Keratinocyte (primary cell): Measurements from ENCODE around the gene RAB4B.

Experiments used
- EZH2 ChIP-seq: IDR thresholded peaks from one replicate; pipeline ENCODE4 v1.6.1; 2012; ENCODE audit warnings: inconsistent platforms, mild to moderate bottlenecking, low read length, moderate library complexity
- TF ChIP-seq, protein P1 (sequence below), 3 experiments: IDR thresholded peaks in 1 of 3; conservative IDR thresholded peaks in 1 of 3; optimal IDR thresholded peaks in 1 of 3; 2 replicates in 2 of 3; 3 replicates in 1 of 3; pipeline versions ENCODE3 to v1.5.1; 2011; ENCODE audit warnings: low read length in 3 of 3, mild to moderate bottlenecking in 3 of 3, moderate library complexity in 2 of 3, control low read depth in 1 of 3, inconsistent platforms in 1 of 3; ENCODE audit not compliant: insufficient read depth in 2 of 3; ENCODE audit errors: extremely low read depth in 1 of 3

DNA sequence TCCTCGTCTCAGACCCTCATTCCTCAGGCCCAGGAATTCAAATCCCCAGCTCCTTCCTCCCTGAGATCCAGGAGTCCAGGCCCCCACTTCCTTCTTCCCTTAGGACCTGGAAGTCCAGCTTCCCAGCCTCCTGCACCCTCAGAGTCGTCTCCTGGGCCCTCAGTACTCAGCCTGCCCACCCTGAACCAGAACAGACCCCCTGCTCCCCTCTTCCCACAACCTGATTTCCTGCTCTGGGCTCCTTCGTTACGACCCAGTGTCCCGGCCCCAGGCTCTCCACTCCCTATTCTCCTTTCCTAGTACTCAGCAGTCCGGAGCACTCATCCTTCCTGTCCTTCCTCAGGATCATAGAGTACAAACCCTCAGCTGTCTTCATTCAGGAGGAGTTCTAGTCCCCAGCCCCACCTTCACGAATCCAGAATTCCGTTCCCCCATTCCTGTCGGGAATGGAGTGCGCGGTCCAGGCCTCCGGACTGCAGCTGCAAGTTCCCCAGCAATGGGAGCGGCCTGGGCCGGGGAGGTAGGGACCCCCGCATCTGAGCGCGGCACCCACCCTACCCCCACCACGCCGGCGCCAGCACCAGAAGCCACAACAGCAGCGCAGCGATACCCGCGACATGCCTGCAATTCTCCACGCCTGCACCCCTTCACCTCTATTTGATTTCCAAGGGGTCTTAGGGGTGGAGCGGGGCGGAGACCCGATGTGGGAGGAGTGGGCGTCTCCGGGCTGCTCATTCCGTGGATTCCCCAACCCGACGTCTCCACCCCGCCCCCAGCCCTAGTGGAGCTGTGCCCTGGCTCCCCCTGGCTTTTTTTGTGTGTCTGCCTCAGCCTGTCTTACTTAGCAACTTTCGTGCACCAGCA is 33.7 kb downstream of the RAB4B start:
- TF ChIP-seq, protein P1, sequence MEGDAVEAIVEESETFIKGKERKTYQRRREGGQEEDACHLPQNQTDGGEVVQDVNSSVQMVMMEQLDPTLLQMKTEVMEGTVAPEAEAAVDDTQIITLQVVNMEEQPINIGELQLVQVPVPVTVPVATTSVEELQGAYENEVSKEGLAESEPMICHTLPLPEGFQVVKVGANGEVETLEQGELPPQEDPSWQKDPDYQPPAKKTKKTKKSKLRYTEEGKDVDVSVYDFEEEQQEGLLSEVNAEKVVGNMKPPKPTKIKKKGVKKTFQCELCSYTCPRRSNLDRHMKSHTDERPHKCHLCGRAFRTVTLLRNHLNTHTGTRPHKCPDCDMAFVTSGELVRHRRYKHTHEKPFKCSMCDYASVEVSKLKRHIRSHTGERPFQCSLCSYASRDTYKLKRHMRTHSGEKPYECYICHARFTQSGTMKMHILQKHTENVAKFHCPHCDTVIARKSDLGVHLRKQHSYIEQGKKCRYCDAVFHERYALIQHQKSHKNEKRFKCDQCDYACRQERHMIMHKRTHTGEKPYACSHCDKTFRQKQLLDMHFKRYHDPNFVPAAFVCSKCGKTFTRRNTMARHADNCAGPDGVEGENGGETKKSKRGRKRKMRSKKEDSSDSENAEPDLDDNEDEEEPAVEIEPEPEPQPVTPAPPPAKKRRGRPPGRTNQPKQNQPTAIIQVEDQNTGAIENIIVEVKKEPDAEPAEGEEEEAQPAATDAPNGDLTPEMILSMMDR (optimal IDR thresholded peaks at IDR 0.05 in 1 of 3, IDR thresholded peaks at IDR 0.05 in 1 of 3, conservative IDR thresholded peaks at IDR 0.05 in 1 of 3; ENCODE audit: extremely low read depth in 1 of 3, insufficient read depth in 2 of 3, low read length in 3 of 3): no peak
- TF ChIP-seq EZH2: no peak
